Esophagus muscularis mucosa (tissue), 3 donors: ENCODE measurements around the gene NCMAP.

Source experiments
- POLR2A ChIP-seq: fragments of 450-650 bp; IDR thresholded peaks from one replicate; pipeline ENCODE4 v1.6.1; 2017; ENCODE audit warnings: antibody characterized with exemption, moderate library complexity, mild to moderate bottlenecking, low read depth
- POLR2AphosphoS5 ChIP-seq, 2 donors: sonication (generic); formaldehyde crosslinking; IDR thresholded peaks; one replicate each; pipeline ENCODE4 v1.6.1; 2017; ENCODE audit warnings: antibody characterized with exemption in 2 of 2
- TF ChIP-seq, protein P1 (sequence below), 3 experiments: fragments of 200-600 bp in 2 of 3; fragments of 450-650 bp in 1 of 3; sonication (generic) in 2 of 3; IDR thresholded peaks; one replicate each; pipeline ENCODE4 v1.5.1; 2017 to 2019; ENCODE audit warnings: antibody characterized with exemption in 3 of 3, mild to moderate bottlenecking in 2 of 3, moderate library complexity in 1 of 3

DNA sequence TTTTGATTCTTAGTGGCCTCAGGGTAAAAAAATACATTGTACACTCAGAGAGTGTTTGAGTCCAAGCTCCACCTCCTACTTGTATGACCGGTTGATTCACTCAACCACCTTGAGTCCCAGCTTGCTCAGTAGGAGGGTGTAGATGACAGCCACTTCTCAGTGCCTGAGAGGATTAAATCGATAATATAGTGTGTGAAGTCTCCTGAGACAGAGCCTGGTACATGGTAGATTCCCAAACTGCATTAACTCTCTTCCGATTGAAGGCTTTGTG, 38.4 kb downstream of the NCMAP start:
- TF ChIP-seq, protein P1, sequence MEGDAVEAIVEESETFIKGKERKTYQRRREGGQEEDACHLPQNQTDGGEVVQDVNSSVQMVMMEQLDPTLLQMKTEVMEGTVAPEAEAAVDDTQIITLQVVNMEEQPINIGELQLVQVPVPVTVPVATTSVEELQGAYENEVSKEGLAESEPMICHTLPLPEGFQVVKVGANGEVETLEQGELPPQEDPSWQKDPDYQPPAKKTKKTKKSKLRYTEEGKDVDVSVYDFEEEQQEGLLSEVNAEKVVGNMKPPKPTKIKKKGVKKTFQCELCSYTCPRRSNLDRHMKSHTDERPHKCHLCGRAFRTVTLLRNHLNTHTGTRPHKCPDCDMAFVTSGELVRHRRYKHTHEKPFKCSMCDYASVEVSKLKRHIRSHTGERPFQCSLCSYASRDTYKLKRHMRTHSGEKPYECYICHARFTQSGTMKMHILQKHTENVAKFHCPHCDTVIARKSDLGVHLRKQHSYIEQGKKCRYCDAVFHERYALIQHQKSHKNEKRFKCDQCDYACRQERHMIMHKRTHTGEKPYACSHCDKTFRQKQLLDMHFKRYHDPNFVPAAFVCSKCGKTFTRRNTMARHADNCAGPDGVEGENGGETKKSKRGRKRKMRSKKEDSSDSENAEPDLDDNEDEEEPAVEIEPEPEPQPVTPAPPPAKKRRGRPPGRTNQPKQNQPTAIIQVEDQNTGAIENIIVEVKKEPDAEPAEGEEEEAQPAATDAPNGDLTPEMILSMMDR (IDR thresholded peaks at IDR 0.05): no peak
- TF ChIP-seq POLR2AphosphoS5 (IDR thresholded peaks at IDR 0.05) (no peak), POLR2A (no peak)
